GM20000 (cell line): ENCODE data around the gene RAB11FIP4.

Source experiments
- DNase-seq: peaks from one replicate; pipeline ENCODE4 v3.0.0; 2012; ENCODE audit warnings: low spot score
- TF ChIP-seq, protein P1 (sequence below): IDR thresholded peaks from 2 replicates; pipeline ENCODE4 v1.5.1; 2012; ENCODE audit warnings: mild to moderate bottlenecking, control low read depth; ENCODE audit errors: extremely low read depth, missing control alignments

Gene RAB11FIP4

GRCh38 chr17:31428512-31428911 lies 37.0 kb downstream of the RAB11FIP4 start:
- TF ChIP-seq, protein P1, sequence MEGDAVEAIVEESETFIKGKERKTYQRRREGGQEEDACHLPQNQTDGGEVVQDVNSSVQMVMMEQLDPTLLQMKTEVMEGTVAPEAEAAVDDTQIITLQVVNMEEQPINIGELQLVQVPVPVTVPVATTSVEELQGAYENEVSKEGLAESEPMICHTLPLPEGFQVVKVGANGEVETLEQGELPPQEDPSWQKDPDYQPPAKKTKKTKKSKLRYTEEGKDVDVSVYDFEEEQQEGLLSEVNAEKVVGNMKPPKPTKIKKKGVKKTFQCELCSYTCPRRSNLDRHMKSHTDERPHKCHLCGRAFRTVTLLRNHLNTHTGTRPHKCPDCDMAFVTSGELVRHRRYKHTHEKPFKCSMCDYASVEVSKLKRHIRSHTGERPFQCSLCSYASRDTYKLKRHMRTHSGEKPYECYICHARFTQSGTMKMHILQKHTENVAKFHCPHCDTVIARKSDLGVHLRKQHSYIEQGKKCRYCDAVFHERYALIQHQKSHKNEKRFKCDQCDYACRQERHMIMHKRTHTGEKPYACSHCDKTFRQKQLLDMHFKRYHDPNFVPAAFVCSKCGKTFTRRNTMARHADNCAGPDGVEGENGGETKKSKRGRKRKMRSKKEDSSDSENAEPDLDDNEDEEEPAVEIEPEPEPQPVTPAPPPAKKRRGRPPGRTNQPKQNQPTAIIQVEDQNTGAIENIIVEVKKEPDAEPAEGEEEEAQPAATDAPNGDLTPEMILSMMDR: no peak

GRCh38 chr17:31431098-31431851 lies 39.8 kb downstream of the RAB11FIP4 start:
- TF ChIP-seq, protein P1: no peak
- no peak for DNase-seq

More at GRCh38 chr17:31428512-31428911, 37.0 kb downstream of the RAB11FIP4 start:
- no peak for DNase-seq

GRCh38 chr17:31431852-31432658 lies 40.6 kb downstream of the RAB11FIP4 start:
- TF ChIP-seq, protein P1: no peak
- no peak for DNase-seq

- TF ChIP-seq, protein P1: no peak
- peak; percentile 44 for DNase-seq
Measured at GRCh38 chr17:31433091-31433790, 41.8 kb downstream of the RAB11FIP4 start.

- no peak for DNase-seq
- TF ChIP-seq, protein P1: no peak
Measured at GRCh38 chr17:31433811-31434726, 42.6 kb downstream of the RAB11FIP4 start.

GRCh38 chr17:31434727-31435050 lies 43.2 kb downstream of the RAB11FIP4 start:
- TF ChIP-seq, protein P1: no peak
- no peak for DNase-seq
